ENCODE measurements around the gene TEX19. TPM values are rescaled to one million over a fixed set of nuclear protein-coding genes. Genes with fewer than 3 reads are reported as not detected.

Gene TEX19
- total RNA-seq, 2 experiments from 2014 or later, result not detected

DNA sequence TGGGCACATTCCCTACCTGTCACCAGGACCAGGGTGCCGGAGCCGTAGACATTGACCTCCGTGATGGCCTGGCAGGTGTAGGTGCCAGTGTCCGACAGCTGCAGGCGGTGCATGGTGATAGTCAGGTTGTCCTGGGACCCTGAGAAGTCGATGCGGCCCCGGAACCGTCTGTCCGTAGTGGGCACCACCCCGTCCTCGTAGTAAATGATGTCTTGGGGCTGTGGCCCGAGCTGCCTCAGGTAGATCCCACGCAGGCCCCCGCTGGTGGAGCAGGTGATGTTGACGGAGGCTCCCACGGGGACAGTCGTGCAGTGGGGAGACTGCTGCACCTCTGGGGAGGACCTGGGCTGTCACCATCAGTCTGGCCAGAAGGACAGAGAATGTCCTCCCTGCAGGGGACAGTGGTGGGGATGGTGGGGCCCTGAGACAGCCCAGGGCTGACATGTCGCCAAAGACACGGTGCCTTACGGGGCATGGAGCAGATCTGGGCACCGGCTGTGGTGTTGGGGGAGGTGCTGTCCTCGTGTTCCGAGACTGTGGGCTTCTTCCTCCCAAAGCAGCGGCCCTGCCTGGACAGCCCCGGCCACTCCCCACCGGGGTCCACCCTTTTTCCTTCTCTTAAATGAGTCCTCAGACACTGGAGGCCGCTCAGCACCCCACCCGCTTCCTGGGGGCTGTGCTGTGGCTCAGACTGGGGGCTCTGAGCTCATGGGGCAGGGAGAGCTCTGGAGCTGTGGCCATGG is 42.2 kb upstream of the TEX19 start:
- Mint-ChIP-seq H3K4me3 (peak overlapping the region; percentile 88), H3K36me3 (ENCODE audit: low read depth) (peaks cover 33% of the 10 kb centered on the region), H3K9me3 (no peaks in the 10 kb centered on the region), H3K27me3 (no peaks in the 10 kb centered on the region), H3K27ac (no peak overlapping the region), H3K4me1 (ENCODE audit: low read depth) (peaks cover 12% of the 10 kb centered on the region)
- CTCF ChIA-PET, result interaction anchor here (0.9 to 2.3 kb wide), 6 partner anchors 12 to 286 kb away, joined by 3 to 49 read pairs (median 4); no protein-coding TSS in a partner anchor
- intact Hi-C loops (cut with micrococcal nuclease), result no loop called here
- POLR2A ChIA-PET, result interaction anchor here (0.7 to 11.2 kb wide), 9 partner anchors 8 to 88 kb away, joined by 3 to 227 read pairs (median 4); partner anchors contain the start of genes SECTM1 and SLC16A3
- no peak for TF ChIP-seq CTCF (IDR thresholded peaks at IDR 0.05)
- no peak for DNase-seq
- ATAC-seq, result peak; percentile 24

DNA sequence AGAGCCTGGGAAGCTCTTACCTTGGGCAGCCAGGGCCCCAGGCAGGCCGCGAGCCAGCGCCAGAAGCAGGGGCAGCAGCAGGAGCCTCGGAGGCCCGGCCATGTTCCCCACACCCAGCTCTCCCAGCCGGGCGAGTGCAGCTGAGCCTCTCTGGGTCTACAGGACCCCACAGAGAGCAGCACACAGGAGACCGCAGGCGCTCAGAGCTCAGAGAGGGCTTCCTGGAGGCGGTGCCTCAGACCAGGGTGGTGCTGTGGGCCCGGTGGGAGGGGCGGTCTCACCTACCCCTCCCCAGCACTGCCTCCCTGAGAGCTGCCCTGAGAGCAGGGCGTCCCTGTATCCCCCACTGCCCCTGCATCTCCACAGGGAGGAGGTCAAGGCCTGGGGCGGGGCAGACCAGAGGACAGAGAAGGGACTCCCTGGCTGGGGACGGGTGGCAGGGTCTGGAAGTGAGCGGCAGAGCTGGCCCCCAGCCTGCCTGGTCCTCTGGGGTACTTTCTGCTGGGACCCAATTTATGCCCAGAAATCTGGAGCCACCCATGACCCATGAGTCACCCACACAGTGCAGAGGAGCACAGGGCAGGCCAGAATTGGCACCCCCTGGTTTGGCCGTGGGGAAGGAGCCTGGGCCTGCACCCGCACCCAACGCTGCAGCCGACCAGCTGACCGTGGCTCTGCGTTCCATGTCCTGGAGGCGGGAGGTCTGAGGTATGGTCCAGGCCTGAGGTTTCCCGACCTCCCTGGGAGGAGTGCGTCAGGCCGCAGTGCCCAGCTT is 41.5 kb upstream of the TEX19 start, which contains the start of gene CD7:
Gene CD7, minus strand, starts transcription at position 215 of the 775 bp plus-strand sequence. Its CDS starts 113 bp downstream, at position 102.
- POLR2A ChIA-PET, result interaction anchor here (1.0 to 11.2 kb wide), 7 partner anchors 8 to 89 kb away, joined by 3 to 227 read pairs (median 5); partner anchors contain the start of genes SECTM1 and SLC16A3
- no peak for TF ChIP-seq CTCF (IDR thresholded peaks at IDR 0.05)
- peaks cover 34% of the 10 kb centered on the region for H3K36me3 Mint-ChIP-seq (ENCODE audit: low read depth)
- peak; percentile 78 for ATAC-seq
- DNase-seq, result peak; percentile 87
- H3K9me3 Mint-ChIP-seq, result no peaks in the 10 kb centered on the region
- H3K4me3 Mint-ChIP-seq, result peak within 1 kb of the TSS; percentile 88
- H3K27ac Mint-ChIP-seq, result no peak within 1 kb of the TSS
- no peaks in the 10 kb centered on the region for H3K27me3 Mint-ChIP-seq
- CTCF ChIA-PET, result interaction anchor here (0.9 to 2.3 kb wide), 6 partner anchors 13 to 287 kb away, joined by 3 to 49 read pairs (median 4); no protein-coding TSS in a partner anchor
- intact Hi-C loops (cut with micrococcal nuclease), result no loop called here
- H3K4me1 Mint-ChIP-seq (ENCODE audit: low read depth), result peaks cover 18% of the 10 kb centered on the region

GRCh38 chr17:82318169-82318498 is 40.9 kb upstream of the TEX19 start:
- H3K9me3 Mint-ChIP-seq, result no peaks in the 10 kb centered on the region
- H3K36me3 Mint-ChIP-seq (ENCODE audit: low read depth), result peaks cover 33% of the 10 kb centered on the region
- no peak overlapping the region for H3K4me3 Mint-ChIP-seq
- POLR2A ChIA-PET, result interaction anchor here (2.2 to 11.2 kb wide), 2 partner anchors 9 to 17 kb away, joined by 7 to 227 read pairs; no protein-coding TSS in a partner anchor
- intact Hi-C loops (cut with micrococcal nuclease), result no loop called here
- CTCF ChIA-PET, result interaction anchor here (1.2 to 2.3 kb wide), 3 partner anchors 18 to 112 kb away, joined by 5 to 49 read pairs (median 8); no protein-coding TSS in a partner anchor
- no peak overlapping the region for H3K27ac Mint-ChIP-seq
- DNase-seq (no peak), ATAC-seq (no peak)
- no peak for TF ChIP-seq CTCF (IDR thresholded peaks at IDR 0.05)
- no peaks in the 10 kb centered on the region for H3K27me3 Mint-ChIP-seq
- peaks cover 22% of the 10 kb centered on the region for H3K4me1 Mint-ChIP-seq (ENCODE audit: low read depth)

DNA sequence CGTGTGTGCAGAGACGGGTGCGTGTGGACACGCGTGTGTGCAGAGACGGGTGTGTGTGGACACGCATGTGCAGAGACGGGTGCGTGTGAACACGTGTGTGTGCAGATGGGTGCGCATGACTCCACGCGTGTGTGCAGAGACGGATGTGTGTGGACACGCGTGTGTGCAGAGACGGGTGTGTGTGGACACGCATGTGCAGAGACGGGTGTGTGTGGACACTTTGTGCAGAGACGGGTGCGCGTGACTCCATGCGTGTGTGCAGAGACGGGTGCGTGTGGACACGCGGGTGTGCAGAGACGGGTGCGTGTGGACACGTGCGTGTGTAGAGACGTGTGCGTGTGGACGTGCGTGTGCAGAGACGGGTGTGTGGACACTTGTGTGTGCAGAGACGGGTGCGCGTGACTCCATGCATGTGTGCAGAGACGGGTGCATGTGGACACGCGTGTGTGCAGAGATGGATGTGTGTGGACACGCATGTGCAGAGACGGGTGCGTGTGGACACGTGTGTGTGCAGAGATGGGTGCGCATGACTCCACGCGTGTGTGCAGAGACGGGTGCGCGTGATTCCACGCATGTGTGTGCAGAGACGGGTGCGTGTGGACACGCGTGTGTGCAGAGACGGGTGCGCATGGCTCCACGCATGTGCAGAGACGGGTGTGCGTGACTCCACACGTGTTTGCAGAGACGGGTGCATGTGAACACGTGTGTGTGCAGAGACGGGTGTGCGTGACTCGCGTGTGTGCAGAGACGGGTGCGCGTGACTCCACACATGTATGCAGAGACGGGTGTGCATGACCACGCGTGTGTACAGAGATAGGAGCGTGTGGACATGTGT is 40.1 kb upstream of the TEX19 start:
- no peak overlapping the region for H3K4me3 Mint-ChIP-seq
- POLR2A ChIA-PET, result interaction anchor here (1.0 to 2.5 kb wide), 2 partner anchors 10 to 138 kb away, joined by 3 to 6 read pairs; no protein-coding TSS in a partner anchor
- H3K4me1 Mint-ChIP-seq (ENCODE audit: low read depth), result peaks cover 24% of the 10 kb centered on the region
- H3K27me3 Mint-ChIP-seq, result no peaks in the 10 kb centered on the region
- intact Hi-C loops (cut with micrococcal nuclease), result no loop called here
- CTCF ChIA-PET, result no interaction called here
- H3K9me3 Mint-ChIP-seq, result no peaks in the 10 kb centered on the region
- peaks cover 27% of the 10 kb centered on the region for H3K36me3 Mint-ChIP-seq (ENCODE audit: low read depth)
- DNase-seq (no peak), ATAC-seq (no peak)
- H3K27ac Mint-ChIP-seq, result no peak overlapping the region
- TF ChIP-seq CTCF (IDR thresholded peaks at IDR 0.05), result no peak

All from activated CD8-positive, alpha-beta T cell treated with anti-CD3 and anti-CD28 coated beads for 36 hours (primary cell).